ENCODE data around the gene AKR1B1. TPM values are rescaled to one million over a fixed set of nuclear protein-coding genes. Genes with fewer than 3 reads are reported as not detected.

AKR1B1 gene
- total and polyA plus RNA-seq, 2 donors (not counting 3 experiments of a cell fraction or from before 2014, with no cell fraction given), result 159 to 193 TPM

DNA sequence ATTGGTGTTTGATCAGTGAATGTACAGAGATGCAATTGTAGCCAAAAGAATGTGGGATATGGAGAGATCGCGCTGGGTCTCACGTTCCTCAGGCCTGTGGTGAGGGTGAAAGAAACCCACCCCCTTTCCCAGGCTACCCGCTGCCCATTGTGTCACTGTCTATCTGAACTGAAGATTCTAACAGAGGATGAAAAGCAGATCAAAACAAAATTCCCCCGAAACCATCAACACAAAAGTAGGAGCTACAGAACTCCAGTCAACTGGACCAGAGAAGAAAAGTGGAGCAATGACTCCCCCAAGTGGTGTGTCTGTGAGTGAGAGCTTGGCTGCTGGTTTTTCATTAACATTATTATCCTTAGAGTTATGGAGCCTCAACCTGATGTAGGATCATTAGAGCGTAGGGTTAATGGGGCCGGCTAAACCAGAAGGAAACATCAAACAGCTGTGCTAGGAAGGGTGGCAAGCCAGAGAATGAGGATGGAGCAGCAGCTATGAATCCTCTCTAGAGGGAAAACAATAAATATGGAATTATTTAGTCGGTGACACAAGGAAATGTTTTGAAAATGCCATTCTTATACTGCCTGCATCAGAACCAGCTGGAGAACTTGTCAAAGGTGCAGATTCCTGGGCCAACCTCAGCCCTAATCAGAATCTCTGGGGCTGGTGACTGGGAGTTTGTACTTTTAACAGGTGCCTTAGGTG, 38.3 kb downstream of the AKR1B1 start:
- no peak overlapping the region for H3K27ac ChIP-seq (ENCODE audit: insufficient read depth, low read depth, low read length)
- no peaks in the 10 kb centered on the region for H3K36me3 ChIP-seq (ENCODE audit: control insufficient read depth in 2 of 2, extremely low read depth in 1 of 2, insufficient read depth in 2 of 2, low read length in 2 of 2)
- FAIRE-seq (peak; percentile 87), DNase-seq (ENCODE audit: low read depth, low spot score) (peak; percentile 62)
- POLR2A ChIA-PET, result no interaction called here
- no peak overlapping the region for H3K9ac ChIP-seq (replicated peaks; ENCODE audit: extremely low read depth, insufficient read depth, low read length)
- H2AFZ ChIP-seq (ENCODE audit: low read depth, low read length), result no peak overlapping the region
- TF ChIP-seq CTCF (IDR thresholded peaks at IDR 0.05; ENCODE audit: extremely low read depth in 1 of 2, insufficient read depth in 1 of 2, low read depth in 1 of 2, low read length in 2 of 2), result peak; percentile 57 to 62
- no peak for TF ChIP-seq JUN (IDR thresholded peaks at IDR 0.05; ENCODE audit: borderline replicate concordance, insufficient read depth, insufficient read length, low read depth)
- H3K79me2 ChIP-seq (ENCODE audit: control insufficient read depth, insufficient read depth, low read length), result no peaks in the 10 kb centered on the region
- no TSS peak for BruUV-seq (replicated peaks)
- H3K9me3 ChIP-seq (replicated peaks; ENCODE audit: control insufficient read depth, insufficient read depth, low read length), result no peaks in the 10 kb centered on the region
- CTCF ChIA-PET, result interaction anchor here (0.7 to 3.0 kb wide), 39 partner anchors 9 to 1840 kb away, joined by 3 to 35 read pairs (median 4); partner anchors contain the start of genes AKR1B1, LRGUK and SLC35B4
- no peaks in the 10 kb centered on the region for H3K27me3 ChIP-seq (ENCODE audit: control insufficient read depth in 2 of 2, insufficient read depth in 2 of 2, low read length in 2 of 2)
- H3K4me3 ChIP-seq (replicated peaks in 1 of 3; ENCODE audit: insufficient read depth in 1 of 3, low read depth in 1 of 3, low read length in 3 of 3), result no peak overlapping the region
- dilution Hi-C loops (cut with MboI; ENCODE audit: extremely low pct_ligation_motif_present, low sequenced_read_pairs), result no loop called here
- peaks cover 10% of the 10 kb centered on the region for H3K4me1 ChIP-seq (ENCODE audit: control insufficient read depth, extremely low read depth, insufficient read depth, low read length)
- intact Hi-C loops (cut with micrococcal nuclease), result loop anchor here (2.0 to 5.0 kb wide), 3 partner anchors 103 to 1710 kb away; partner anchors contain the start of gene SLC35B4
- no peaks in the 10 kb centered on the region for H3K9me1 ChIP-seq (replicated peaks; ENCODE audit: control insufficient read depth, extremely low read depth, insufficient read depth, low read length)
- H3K4me2 ChIP-seq (ENCODE audit: insufficient read depth, low read length), result no peak overlapping the region
- H4K20me1 ChIP-seq (replicated peaks; ENCODE audit: control insufficient read depth, extremely low read depth, insufficient read depth, low read length), result no peaks in the 10 kb centered on the region

- no peak overlapping the region for H3K9ac ChIP-seq (replicated peaks; ENCODE audit: extremely low read depth, insufficient read depth, low read length)
- DNase-seq (ENCODE audit: low read depth, low spot score), result no peak
- dilution Hi-C loops (cut with MboI; ENCODE audit: extremely low pct_ligation_motif_present, low sequenced_read_pairs) (no loop called here), intact Hi-C loops (cut with micrococcal nuclease) (loop anchor here (2.0 to 5.0 kb wide), 3 partner anchors 103 to 1709 kb away; partner anchors contain the start of gene SLC35B4)
- CTCF ChIA-PET, result interaction anchor here (0.9 to 3.0 kb wide), 32 partner anchors 8 to 1839 kb away, joined by 3 to 35 read pairs (median 4); partner anchors contain the start of genes AKR1B1, LRGUK and SLC35B4
- H3K79me2 ChIP-seq (ENCODE audit: control insufficient read depth, insufficient read depth, low read length), result no peaks in the 10 kb centered on the region
- H4K20me1 ChIP-seq (replicated peaks; ENCODE audit: control insufficient read depth, extremely low read depth, insufficient read depth, low read length), result no peaks in the 10 kb centered on the region
- no peak overlapping the region for H3K4me2 ChIP-seq (ENCODE audit: insufficient read depth, low read length)
- H3K9me1 ChIP-seq (replicated peaks; ENCODE audit: control insufficient read depth, extremely low read depth, insufficient read depth, low read length), result no peaks in the 10 kb centered on the region
- POLR2A ChIA-PET, result no interaction called here
- no TSS peak for BruUV-seq (replicated peaks)
- H3K9me3 ChIP-seq (replicated peaks; ENCODE audit: control insufficient read depth, insufficient read depth, low read length), result no peaks in the 10 kb centered on the region
- no peak overlapping the region for H3K4me3 ChIP-seq (replicated peaks in 1 of 3; ENCODE audit: insufficient read depth in 1 of 3, low read depth in 1 of 3, low read length in 3 of 3)
- no peak for TF ChIP-seq EZH2 (IDR thresholded peaks at IDR 0.05; ENCODE audit: borderline replicate concordance, low read depth, low read length, severe bottlenecking)
- no peak for TF ChIP-seq CTCF (IDR thresholded peaks at IDR 0.05; ENCODE audit: extremely low read depth in 1 of 2, insufficient read depth in 1 of 2, low read depth in 1 of 2, low read length in 2 of 2)
- no peak for TF ChIP-seq JUN (IDR thresholded peaks at IDR 0.05; ENCODE audit: borderline replicate concordance, insufficient read depth, insufficient read length, low read depth)
- no peak for TF ChIP-seq MAX (IDR thresholded peaks at IDR 0.05; ENCODE audit: insufficient read depth, insufficient read length)
- TF ChIP-seq GATA2 (IDR thresholded peaks at IDR 0.05; ENCODE audit: insufficient read depth, insufficient read length, low read depth, low read length), result no peak
- no peak for TF ChIP-seq POLR2A (IDR thresholded peaks at IDR 0.05; ENCODE audit: low read depth, low read length)
- no peak for TF ChIP-seq FOS (IDR thresholded peaks at IDR 0.05; ENCODE audit: borderline replicate concordance, insufficient read depth, low read length)
- no peak for TF ChIP-seq POLR2AphosphoS5 (IDR thresholded peaks at IDR 0.05; ENCODE audit: insufficient read depth, low read depth, low read length)
- TF ChIP-seq MYC (IDR thresholded peaks at IDR 0.05; ENCODE audit: low read depth, low read length), result no peak
- peaks cover 10% of the 10 kb centered on the region for H3K4me1 ChIP-seq (ENCODE audit: control insufficient read depth, extremely low read depth, insufficient read depth, low read length)
- H3K27me3 ChIP-seq (ENCODE audit: control insufficient read depth in 2 of 2, insufficient read depth in 2 of 2, low read length in 2 of 2), result no peaks in the 10 kb centered on the region
- no peak overlapping the region for H2AFZ ChIP-seq (ENCODE audit: low read depth, low read length)
- no peak overlapping the region for H3K27ac ChIP-seq (ENCODE audit: insufficient read depth, low read depth, low read length)
- no peaks in the 10 kb centered on the region for H3K36me3 ChIP-seq (ENCODE audit: control insufficient read depth in 2 of 2, extremely low read depth in 1 of 2, insufficient read depth in 2 of 2, low read length in 2 of 2)
- no peak for FAIRE-seq
Observed at GRCh38 chr7:134419875-134420274, 39.0 kb downstream of the AKR1B1 start.

Data from endothelial cell of umbilical vein (primary cell).